Muscle layer of colon (tissue), 2 donors: ENCODE measurements around the gene MBOAT1.

ENCODE experiments used
- H3K27ac ChIP-seq: one replicate; pipeline ENCODE4 v1.7.0; 2013; ENCODE audit warnings: low read depth, mild to moderate bottlenecking, low read length, moderate library complexity
- H3K27me3 ChIP-seq, 2 donors: one replicate each; pipeline ENCODE4 v1.7.0; 2013; ENCODE audit warnings: low read length in 2 of 2, mild to moderate bottlenecking in 2 of 2; ENCODE audit not compliant: insufficient read depth in 2 of 2, control insufficient read depth in 1 of 2
- H3K36me3 ChIP-seq: one replicate; pipeline ENCODE4 v1.7.0; 2013; ENCODE audit warnings: mild to moderate bottlenecking, low read length; ENCODE audit not compliant: insufficient read depth
- H3K4me1 ChIP-seq: one replicate; pipeline ENCODE4 v1.7.0; 2013; ENCODE audit warnings: mild to moderate bottlenecking, low read length; ENCODE audit not compliant: insufficient read depth
- H3K4me3 ChIP-seq, 2 donors: one replicate each; pipeline ENCODE4 v1.7.0; 2013; ENCODE audit warnings: low read length in 2 of 2, low read depth in 1 of 2, mild to moderate bottlenecking in 1 of 2, moderate library complexity in 1 of 2
- H3K9ac ChIP-seq: one replicate; pipeline ENCODE4 v1.7.0; 2013; ENCODE audit warnings: low read length
- H3K9me3 ChIP-seq: one replicate; pipeline ENCODE4 v1.7.0; 2013; ENCODE audit warnings: mild to moderate bottlenecking, low read length
- donor health status: abdominal sarcoma.
- donor health status: Adenocarcinoma of cecum.

Gene MBOAT1

GRCh38 chr6:20168690-20169089 lies 43.6 kb downstream of the MBOAT1 start:
- no peak overlapping the region for H3K9ac ChIP-seq
- no peaks in the 10 kb centered on the region for H3K27me3 ChIP-seq
- no peaks in the 10 kb centered on the region for H3K9me3 ChIP-seq
- H3K36me3 ChIP-seq: peaks cover 7% of the 10 kb centered on the region
- H3K4me1 ChIP-seq: peaks cover 14% of the 10 kb centered on the region
- no peak overlapping the region for H3K27ac ChIP-seq
- H3K4me3 ChIP-seq: no peak overlapping the region

GRCh38 chr6:20167601-20168000 lies 44.7 kb downstream of the MBOAT1 start:
- Histone ChIP-seq H3K4me1 (peaks cover 18% of the 10 kb centered on the region), H3K27ac (no peak overlapping the region), H3K4me3 (no peak overlapping the region), H3K9ac (no peak overlapping the region), H3K9me3 (no peaks in the 10 kb centered on the region), H3K36me3 (peaks cover 7% of the 10 kb centered on the region), H3K27me3 (no peaks in the 10 kb centered on the region)

GRCh38 chr6:20166210-20166609 lies 46.1 kb downstream of the MBOAT1 start:
- Histone ChIP-seq H3K36me3 (peaks cover 7% of the 10 kb centered on the region), H3K27me3 (no peaks in the 10 kb centered on the region), H3K4me3 (no peak overlapping the region), H3K9me3 (no peaks in the 10 kb centered on the region), H3K27ac (no peak overlapping the region), H3K9ac (no peak overlapping the region), H3K4me1 (peaks cover 21% of the 10 kb centered on the region)

- H3K27ac ChIP-seq: no peak overlapping the region
- no peak overlapping the region for H3K9ac ChIP-seq
Measured at GRCh38 chr6:20162515-20162914, 49.8 kb downstream of the MBOAT1 start.

GRCh38 chr6:20160541-20161283 lies 51.6 kb downstream of the MBOAT1 start:
- Histone ChIP-seq H3K27ac (no peak overlapping the region), H3K4me3 (no peak overlapping the region), H3K27me3 (no peaks in the 10 kb centered on the region), H3K36me3 (no peaks in the 10 kb centered on the region), H3K9ac (no peak overlapping the region), H3K4me1 (peaks cover 16% of the 10 kb centered on the region), H3K9me3 (no peaks in the 10 kb centered on the region)

More at GRCh38 chr6:20162515-20162914, 49.8 kb downstream of the MBOAT1 start:
- Histone ChIP-seq H3K4me1 (peaks cover 16% of the 10 kb centered on the region), H3K36me3 (peaks cover 7% of the 10 kb centered on the region), H3K4me3 (no peak overlapping the region), H3K27me3 (no peaks in the 10 kb centered on the region), H3K9me3 (no peaks in the 10 kb centered on the region)

- peaks cover 16% of the 10 kb centered on the region for H3K4me1 ChIP-seq
- no peaks in the 10 kb centered on the region for H3K36me3 ChIP-seq
- H3K9ac ChIP-seq: no peak overlapping the region
- no peaks in the 10 kb centered on the region for H3K9me3 ChIP-seq
- H3K27ac ChIP-seq: no peak overlapping the region
- no peaks in the 10 kb centered on the region for H3K27me3 ChIP-seq
- no peak overlapping the region for H3K4me3 ChIP-seq
Measured at GRCh38 chr6:20159781-20160540, 52.3 kb downstream of the MBOAT1 start.

- Histone ChIP-seq H3K9me3 (no peaks in the 10 kb centered on the region), H3K9ac (no peak overlapping the region), H3K4me3 (no peak overlapping the region), H3K36me3 (no peaks in the 10 kb centered on the region), H3K27me3 (no peaks in the 10 kb centered on the region), H3K27ac (no peak overlapping the region), H3K4me1 (peaks cover 16% of the 10 kb centered on the region)
Measured at GRCh38 chr6:20159098-20159497, 53.2 kb downstream of the MBOAT1 start.

- Histone ChIP-seq H3K27ac (no peak overlapping the region), H3K27me3 (no peaks in the 10 kb centered on the region), H3K4me3 (no peak overlapping the region), H3K4me1 (peaks cover 16% of the 10 kb centered on the region), H3K9me3 (no peaks in the 10 kb centered on the region), H3K36me3 (no peaks in the 10 kb centered on the region), H3K9ac (no peak overlapping the region)
Measured at GRCh38 chr6:20158676-20159075, 53.6 kb downstream of the MBOAT1 start.

GRCh38 chr6:20156824-20157223 lies 55.4 kb downstream of the MBOAT1 start:
- no peaks in the 10 kb centered on the region for H3K27me3 ChIP-seq
- no peak overlapping the region for H3K27ac ChIP-seq
- peaks cover 9% of the 10 kb centered on the region for H3K4me1 ChIP-seq
- H3K9ac ChIP-seq: no peak overlapping the region
- no peak overlapping the region for H3K4me3 ChIP-seq
- peaks cover under 1% of the 10 kb centered on the region for H3K36me3 ChIP-seq
- no peaks in the 10 kb centered on the region for H3K9me3 ChIP-seq

GRCh38 chr6:20154753-20155152 lies 57.5 kb downstream of the MBOAT1 start:
- Histone ChIP-seq H3K4me3 (no peak overlapping the region), H3K9ac (no peak overlapping the region), H3K4me1 (no peaks in the 10 kb centered on the region), H3K9me3 (no peaks in the 10 kb centered on the region), H3K27ac (no peak overlapping the region), H3K27me3 (no peaks in the 10 kb centered on the region), H3K36me3 (peaks cover 11% of the 10 kb centered on the region)

- Histone ChIP-seq H3K9me3 (no peaks in the 10 kb centered on the region), H3K4me3 (no peak overlapping the region), H3K27ac (no peak overlapping the region), H3K4me1 (no peaks in the 10 kb centered on the region), H3K36me3 (peaks cover 11% of the 10 kb centered on the region), H3K27me3 (no peaks in the 10 kb centered on the region), H3K9ac (no peak overlapping the region)
Measured at GRCh38 chr6:20153194-20153593, 59.1 kb downstream of the MBOAT1 start.
